ENCODE measurements around the gene RUBCNL. TPM values are rescaled to one million over a fixed set of nuclear protein-coding genes. Genes with fewer than 3 reads are reported as not detected.
"Not testable (repeated sequence)": the region's sequence is repeated elsewhere in the genome, so short reads cannot be mapped to it uniquely, and the experiment has no call there.

The RUBCNL gene
- total RNA-seq, 1 donor from 2014 or later: 0.80 TPM

DNA sequence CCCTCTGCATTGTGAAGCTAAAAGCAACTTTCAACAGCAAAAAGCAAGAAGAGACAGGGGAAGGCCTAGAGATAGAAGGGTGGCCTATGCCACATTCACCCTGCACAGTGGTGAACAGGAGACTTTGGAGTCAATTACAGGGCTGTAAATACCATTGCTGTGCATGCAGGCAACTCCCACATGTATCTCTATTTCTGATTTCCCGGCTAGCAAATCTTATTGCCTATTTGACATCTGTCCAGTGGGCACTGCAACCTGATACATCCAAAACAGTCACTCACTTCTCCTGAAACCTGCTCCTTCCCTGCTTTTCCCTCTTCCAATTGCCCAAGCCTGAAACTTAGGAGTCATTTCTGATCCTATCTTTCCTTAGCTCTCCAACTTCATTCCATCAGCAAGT, 13.4 kb downstream of the RUBCNL start:
- Histone ChIP-seq H3K9ac (no peak overlapping the region), H3K4me3 (no peak overlapping the region), H3K27ac (no peak overlapping the region), H3K79me2 (ENCODE audit: low read depth) (no peaks in the 10 kb centered on the region), H3K9me3 (ENCODE audit: low read depth) (no peaks in the 10 kb centered on the region), H3K4me1 (peaks cover 6% of the 10 kb centered on the region), H2AFZ (replicated peaks) (no peak overlapping the region), H3K4me2 (no peak overlapping the region), H3F3A (ENCODE audit: low read depth) (no peaks in the 10 kb centered on the region), H4K20me1 (ENCODE audit: low read depth) (no peaks in the 10 kb centered on the region), H3K27me3 (no peaks in the 10 kb centered on the region), H3K36me3 (no peaks in the 10 kb centered on the region)
- Mint-ChIP-seq H3K27ac (no peak overlapping the region), H3K9me3 (no peaks in the 10 kb centered on the region), H3K27me3 (ENCODE audit: insufficient read depth, low read depth) (peaks cover 5% of the 10 kb centered on the region), H3K4me1 (no peaks in the 10 kb centered on the region), H3K4me3 (no peak overlapping the region), H3K36me3 (no peaks in the 10 kb centered on the region)
- DNase-seq (ENCODE audit: low spot score): no peak
- TF ChIP-seq EZH2 (IDR thresholded peaks at IDR 0.05) (no peak), CTCF (IDR thresholded peaks at IDR 0.05) (no peak), EZH2phosphoT487 (IDR thresholded peaks at IDR 0.05) (no peak)

GRCh38 chr13:46372938-46373337, 14.1 kb downstream of the RUBCNL start:
- H3K36me3 ChIP-seq; H3K9me3 ChIP-seq (ENCODE audit: low read depth); H3F3A ChIP-seq (ENCODE audit: low read depth); H3K9me3 Mint-ChIP-seq; H3K36me3 Mint-ChIP-seq; H3K4me3 Mint-ChIP-seq; H3K27me3 Mint-ChIP-seq (ENCODE audit: insufficient read depth, low read depth); H3K9ac ChIP-seq; H2AFZ ChIP-seq (replicated peaks); H3K27ac ChIP-seq; H3K27me3 ChIP-seq; DNase-seq (ENCODE audit: low spot score); H4K20me1 ChIP-seq (ENCODE audit: low read depth); H3K79me2 ChIP-seq (ENCODE audit: low read depth); H3K27ac Mint-ChIP-seq; H3K4me1 ChIP-seq; H3K4me1 Mint-ChIP-seq; H3K4me2 ChIP-seq; H3K4me3 ChIP-seq: not testable (repeated sequence)

DNA sequence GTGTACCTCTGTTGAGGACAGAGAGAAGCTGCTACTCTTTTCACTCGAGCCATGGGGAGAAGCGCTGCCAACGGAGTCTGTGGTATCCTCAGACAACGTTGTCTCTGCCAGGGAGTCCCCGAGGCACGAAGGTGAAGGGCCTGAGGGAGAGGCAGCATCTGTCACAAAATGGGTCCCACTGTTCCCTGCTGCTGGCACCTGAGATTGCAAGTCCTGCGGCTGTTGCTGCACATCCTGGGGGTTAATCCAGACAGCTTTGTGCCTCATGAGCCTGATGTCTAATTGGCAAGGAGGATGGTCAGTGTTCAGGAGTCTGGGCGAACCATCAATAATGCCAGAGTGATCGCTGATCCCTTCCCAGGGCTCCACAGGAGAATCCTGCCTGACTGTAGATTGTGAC, 15.0 kb downstream of the RUBCNL start:
- no peaks in the 10 kb centered on the region for H3K36me3 Mint-ChIP-seq
- no peak for TF ChIP-seq EZH2 (IDR thresholded peaks at IDR 0.05)
- no peak for TF ChIP-seq CTCF (IDR thresholded peaks at IDR 0.05)
- Histone ChIP-seq H4K20me1 (ENCODE audit: low read depth) (no peaks in the 10 kb centered on the region), H3K79me2 (ENCODE audit: low read depth) (no peaks in the 10 kb centered on the region), H3K4me3 (no peak overlapping the region), H3K36me3 (no peaks in the 10 kb centered on the region), H3K27me3 (no peaks in the 10 kb centered on the region), H2AFZ (replicated peaks) (no peak overlapping the region), H3K4me2 (no peak overlapping the region), H3K9ac (no peak overlapping the region), H3K9me3 (ENCODE audit: low read depth) (no peaks in the 10 kb centered on the region), H3F3A (ENCODE audit: low read depth) (no peaks in the 10 kb centered on the region), H3K4me1 (peaks cover 6% of the 10 kb centered on the region), H3K27ac (no peak overlapping the region)
- no peak overlapping the region for H3K4me3 Mint-ChIP-seq
- DNase-seq (ENCODE audit: low spot score): no peak
- no peaks in the 10 kb centered on the region for H3K4me1 Mint-ChIP-seq
- no peak overlapping the region for H3K27ac Mint-ChIP-seq
- H3K9me3 Mint-ChIP-seq: no peaks in the 10 kb centered on the region
- peaks cover 4% of the 10 kb centered on the region for H3K27me3 Mint-ChIP-seq (ENCODE audit: insufficient read depth, low read depth)

DNA sequence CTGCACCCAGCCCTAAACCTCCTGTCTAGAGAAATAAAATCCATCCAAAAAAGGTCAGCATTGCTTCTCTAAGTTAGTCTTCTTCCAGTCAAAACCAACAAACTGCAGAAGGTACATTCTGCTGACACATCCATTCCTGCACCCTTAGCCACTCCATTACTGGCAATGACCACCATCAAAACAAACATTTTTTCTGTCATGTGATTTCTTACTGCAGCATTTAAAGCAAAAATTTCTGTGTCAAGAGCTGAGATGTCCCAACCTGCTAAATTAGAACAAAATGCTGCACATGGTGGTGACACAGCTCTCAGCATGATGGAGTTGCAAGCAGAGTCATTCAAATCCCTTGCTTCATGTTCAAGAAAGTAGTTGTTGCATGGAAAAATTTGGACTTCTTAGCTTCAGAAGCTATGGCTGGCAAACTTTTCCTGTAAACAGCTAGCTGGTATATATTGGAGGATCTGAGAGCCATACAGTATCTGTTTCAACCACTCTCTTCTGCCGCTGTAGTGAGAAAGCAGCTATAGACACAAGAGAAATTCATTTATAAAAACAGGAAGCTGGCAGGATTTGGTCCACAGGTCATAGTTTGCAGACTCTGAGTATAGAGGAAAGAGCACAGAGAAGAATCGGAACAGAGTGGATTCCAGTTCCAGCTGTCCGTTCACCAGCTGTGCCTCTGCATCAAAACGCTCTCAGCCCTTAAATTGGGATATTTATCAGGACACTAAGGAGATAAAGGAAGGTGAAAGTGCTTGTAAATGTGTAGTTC, 17.4 kb downstream of the RUBCNL start:
- TF ChIP-seq EZH2phosphoT487 (IDR thresholded peaks at IDR 0.05): no peak
- TF ChIP-seq CTCF (IDR thresholded peaks at IDR 0.05): no peak
- TF ChIP-seq EZH2 (IDR thresholded peaks at IDR 0.05): no peak
- Histone ChIP-seq H4K20me1 (ENCODE audit: low read depth) (no peaks in the 10 kb centered on the region), H3K36me3 (no peaks in the 10 kb centered on the region), H3K4me2 (no peak overlapping the region), H3K9ac (no peak overlapping the region), H3K4me3 (no peak overlapping the region), H3K4me1 (peaks cover 6% of the 10 kb centered on the region), H3K27me3 (no peaks in the 10 kb centered on the region), H3K79me2 (ENCODE audit: low read depth) (no peaks in the 10 kb centered on the region), H3F3A (ENCODE audit: low read depth) (no peaks in the 10 kb centered on the region), H3K9me3 (ENCODE audit: low read depth) (no peaks in the 10 kb centered on the region), H2AFZ (replicated peaks) (peak overlapping the region; percentile 50), H3K27ac (no peak overlapping the region)
- Mint-ChIP-seq H3K9me3 (no peaks in the 10 kb centered on the region), H3K36me3 (no peaks in the 10 kb centered on the region), H3K4me3 (no peak overlapping the region), H3K4me1 (no peaks in the 10 kb centered on the region), H3K27me3 (ENCODE audit: insufficient read depth, low read depth) (peaks cover 4% of the 10 kb centered on the region), H3K27ac (no peak overlapping the region)
- DNase-seq (ENCODE audit: low spot score): no peak
